ENCODE results near the gene SRRM1.
"Not testable (repeated sequence)": the region's sequence is repeated elsewhere in the genome, so short reads cannot be mapped to it uniquely, and the experiment has no call there.

Gene SRRM1

DNA sequence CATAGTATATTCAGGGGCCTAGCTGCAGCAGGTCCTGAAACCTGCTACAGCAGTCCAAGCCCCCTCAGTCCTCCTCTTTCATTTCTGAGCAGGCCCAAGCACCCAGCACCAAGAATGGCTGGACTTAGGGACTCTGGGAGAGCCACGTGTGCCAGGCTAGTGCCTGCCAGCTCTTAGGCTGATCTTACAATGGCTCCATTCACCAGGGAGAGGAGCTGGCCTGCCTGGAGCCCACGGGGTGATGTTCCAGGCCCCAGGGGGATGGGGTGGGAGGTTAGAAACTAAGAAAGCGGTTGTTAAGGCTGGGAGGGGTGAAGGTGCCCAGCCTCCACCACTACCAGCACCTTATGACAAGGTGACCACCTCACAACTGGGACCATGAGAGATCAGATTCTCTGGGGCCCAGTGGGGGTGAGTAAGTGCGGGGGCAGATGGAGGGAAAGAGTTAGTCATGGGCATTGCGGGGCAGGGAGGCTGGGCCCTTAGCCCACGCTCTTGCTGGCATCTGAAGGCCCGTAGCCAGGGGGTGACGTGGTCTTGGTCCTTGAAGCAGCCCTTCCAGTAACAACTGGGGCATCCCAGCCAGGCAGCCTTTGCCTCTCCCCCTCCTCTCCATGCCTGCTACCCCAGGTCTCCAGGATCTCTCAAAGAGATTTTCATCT, 71.9 kb downstream of the SRRM1 start:
- no peak for DNase-seq (ENCODE audit: low read depth, low spot score)

DNA sequence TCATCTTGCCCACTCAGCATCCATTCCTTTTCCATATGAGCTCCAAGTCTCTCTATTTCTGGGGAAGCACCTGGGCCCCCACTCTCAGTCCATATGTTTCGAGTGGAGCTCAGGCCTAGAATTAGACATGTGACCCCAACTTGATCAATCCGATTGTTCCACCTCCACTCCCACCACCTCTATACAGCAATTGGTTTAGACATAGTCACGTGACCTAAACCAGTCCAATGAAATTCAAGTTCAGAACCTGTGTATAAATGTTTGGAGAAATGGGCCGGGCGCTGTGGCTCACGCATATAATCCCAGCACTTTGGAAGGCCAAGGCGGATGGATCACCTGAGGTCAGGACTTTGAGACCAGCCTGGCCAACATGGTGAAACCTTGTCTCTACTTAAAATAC, 72.6 kb downstream of the SRRM1 start:
- no peak for DNase-seq (ENCODE audit: low read depth, low spot score)

DNA sequence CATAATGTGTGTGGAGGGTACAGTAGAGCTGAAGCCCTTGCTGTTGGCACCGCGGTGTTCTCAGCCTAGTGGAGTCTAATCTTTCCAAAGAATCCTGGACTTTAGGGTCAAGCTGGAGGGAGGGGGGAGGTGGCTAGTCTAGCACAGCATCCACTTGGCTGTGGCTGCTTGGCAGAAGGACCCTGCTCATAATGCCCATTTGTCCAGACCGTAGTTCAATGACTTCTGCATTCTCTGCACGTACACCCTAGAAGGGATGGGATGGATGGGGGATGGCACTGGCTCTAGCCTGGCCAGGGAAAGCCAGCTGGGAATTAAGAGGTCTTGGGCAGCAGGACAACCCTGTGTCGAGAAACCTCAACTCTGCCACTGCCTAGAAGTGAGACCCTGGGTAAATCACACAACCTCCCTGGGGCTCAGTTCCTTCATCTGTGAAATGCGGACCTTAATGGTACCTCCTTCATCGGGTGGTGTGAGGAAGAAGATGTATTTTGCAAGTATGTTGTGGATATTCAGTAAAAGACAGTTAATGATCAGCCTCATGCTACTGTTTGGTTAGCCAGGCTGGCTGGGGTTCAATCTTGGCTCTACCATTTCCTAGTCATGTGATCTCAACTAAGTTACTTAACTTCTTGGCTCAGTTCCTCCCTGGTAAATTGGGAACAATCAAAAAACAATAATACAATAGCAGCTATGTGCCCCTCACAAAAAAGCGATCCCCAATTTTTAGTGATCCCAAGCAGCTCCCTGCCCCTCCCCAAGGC, 75.0 kb downstream of the SRRM1 start:
- DNase-seq (ENCODE audit: low read depth, low spot score): no peak

DNA sequence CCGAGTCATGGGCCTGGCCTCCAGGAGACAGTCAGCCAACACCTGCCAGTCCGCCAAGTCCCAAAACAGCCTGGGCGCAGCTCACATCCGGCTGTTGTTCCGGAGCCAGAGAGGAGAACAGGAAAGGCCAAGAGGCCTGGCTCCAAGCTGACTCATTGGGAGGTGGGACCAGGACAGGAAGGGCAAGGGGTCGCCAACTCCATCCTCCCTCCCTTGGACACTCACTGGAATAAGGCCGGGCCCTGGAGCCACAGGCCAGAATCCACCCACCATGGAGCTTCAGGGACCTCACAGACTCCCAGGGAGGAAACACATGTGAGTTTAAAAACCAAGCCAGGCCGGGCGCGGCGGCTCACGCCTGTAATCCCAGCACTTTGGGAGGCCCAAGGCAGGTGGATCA, 77.0 kb downstream of the SRRM1 start:
- peak; percentile 44 for DNase-seq (ENCODE audit: low read depth, low spot score)

DNA sequence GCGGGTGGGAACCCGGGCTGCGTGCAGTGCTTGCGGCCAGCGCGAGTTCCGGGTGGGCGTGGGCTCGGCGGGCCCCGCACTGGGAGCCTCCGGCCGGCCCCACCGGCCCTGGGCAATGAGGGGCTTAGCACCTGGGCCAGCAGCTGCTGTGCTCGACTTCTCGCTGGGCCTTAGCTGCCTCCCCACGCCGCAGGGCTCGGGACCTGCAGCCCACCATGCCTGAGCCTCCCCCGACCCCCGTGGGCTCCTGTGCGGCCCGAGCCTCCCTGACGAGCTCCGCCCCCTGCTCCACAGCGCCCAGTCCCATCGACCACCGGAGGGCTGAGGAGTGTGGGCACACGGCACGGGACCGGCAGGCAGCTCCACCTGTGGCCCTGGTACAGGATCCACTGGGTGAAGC, 78.4 kb downstream of the SRRM1 start:
- DNase-seq (ENCODE audit: low read depth, low spot score): no peak

DNA sequence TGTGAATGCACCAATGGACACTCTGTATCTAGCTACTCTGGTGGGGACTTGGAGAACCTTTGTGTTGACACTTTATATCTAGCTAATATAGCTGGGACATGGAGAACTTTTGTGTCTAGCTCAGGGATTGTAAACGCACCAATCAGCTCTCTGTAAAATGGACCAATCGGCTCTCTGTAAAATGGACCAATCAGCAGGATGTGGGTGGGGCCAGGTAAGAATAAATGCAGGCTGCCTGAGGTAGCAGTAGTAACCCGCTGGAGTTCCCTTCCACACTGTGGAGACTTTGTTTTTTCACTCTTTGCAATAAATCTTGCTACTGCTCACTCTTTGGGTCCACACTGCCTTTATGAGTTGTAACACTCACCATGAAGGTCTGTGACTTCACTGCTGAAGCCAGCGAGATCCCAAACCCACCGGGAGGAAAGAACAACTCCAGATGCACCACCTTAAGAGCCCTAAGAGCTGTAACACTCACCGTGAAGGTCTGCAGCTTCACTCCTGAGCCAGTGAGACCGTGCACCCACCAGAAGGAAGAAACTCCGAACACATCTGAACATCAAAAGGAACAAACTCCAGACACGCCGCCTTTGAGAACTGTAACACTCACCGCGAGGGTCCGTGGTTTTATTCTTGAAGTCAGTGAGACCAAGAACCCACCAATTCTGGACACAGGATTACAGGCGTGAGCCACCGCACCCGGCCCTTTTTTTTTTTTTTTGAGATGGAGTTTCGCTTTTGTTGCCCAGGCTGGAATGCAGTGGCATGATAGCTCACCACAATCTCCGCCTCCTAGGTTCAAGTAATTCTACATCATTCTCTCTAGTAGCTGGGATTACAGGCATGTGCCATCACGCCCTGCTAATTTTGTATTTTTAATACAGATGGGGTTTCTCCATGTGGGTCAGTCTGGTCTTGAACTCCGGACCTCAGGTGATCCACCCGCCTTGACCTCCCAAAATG, 79.3 kb downstream of the SRRM1 start:
- DNase-seq (ENCODE audit: low read depth, low spot score): not testable (repeated sequence)

Data from ELF-1 (cell line).